ENCODE measurements around the gene NAV1.
A peak's percentile ranks its signal among the peaks of the same experiment; 100 is the strongest.
"Not testable (repeated sequence)": the region's sequence is repeated elsewhere in the genome, so short reads cannot be mapped to it uniquely, and the experiment has no call there.

Gene NAV1

GRCh38 chr1:201528631-201529252 is 10.2 kb upstream of the NAV1 start:
- FAIRE-seq, result no peak

- FAIRE-seq, result peak; percentile 71
Measured at GRCh38 chr1:201530741-201531531, 8.0 kb upstream of the NAV1 start.

DNA sequence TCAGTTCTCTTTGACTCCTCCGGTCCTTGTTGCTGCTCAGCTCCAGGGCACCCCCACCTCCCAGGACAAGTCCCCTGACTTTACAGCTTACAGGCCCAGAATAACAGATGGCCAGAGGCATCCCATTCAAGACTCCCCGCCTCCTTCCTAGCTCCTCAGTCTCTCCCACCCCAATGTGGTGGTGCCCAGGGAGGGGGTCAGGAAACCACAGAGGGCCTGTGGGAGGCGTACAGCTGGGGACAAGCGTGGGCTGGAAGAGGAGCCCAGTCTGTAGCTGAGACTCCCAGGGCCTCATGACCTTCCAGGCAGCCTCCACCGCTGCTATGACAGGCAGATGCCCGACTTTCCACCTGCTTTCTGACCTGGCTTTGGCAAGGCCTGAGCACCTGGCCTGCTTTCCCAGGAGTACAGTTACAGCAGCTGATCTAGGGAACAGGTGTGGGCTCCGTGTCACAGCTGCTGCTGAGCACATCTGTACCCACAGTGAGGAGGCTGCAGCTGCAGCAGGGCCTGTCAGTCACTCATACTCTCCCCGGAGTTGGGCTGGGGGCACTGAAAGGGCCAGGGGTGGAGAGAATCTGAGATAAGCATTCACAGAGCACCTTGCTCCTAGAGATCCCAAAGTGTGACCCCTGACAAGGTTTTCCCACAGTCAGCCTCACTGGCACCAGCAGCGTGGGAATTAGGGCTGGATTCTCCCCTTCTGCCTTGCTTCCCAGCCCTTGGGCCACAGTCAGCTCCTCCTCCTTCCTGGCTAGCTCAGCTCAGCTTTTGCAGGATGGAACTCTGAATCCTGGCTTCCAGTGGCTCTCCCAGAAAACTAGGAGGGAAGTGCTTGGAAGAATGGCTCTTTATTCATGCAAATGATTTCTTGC is 7.1 kb upstream of the NAV1 start:
- no peak for FAIRE-seq

DNA sequence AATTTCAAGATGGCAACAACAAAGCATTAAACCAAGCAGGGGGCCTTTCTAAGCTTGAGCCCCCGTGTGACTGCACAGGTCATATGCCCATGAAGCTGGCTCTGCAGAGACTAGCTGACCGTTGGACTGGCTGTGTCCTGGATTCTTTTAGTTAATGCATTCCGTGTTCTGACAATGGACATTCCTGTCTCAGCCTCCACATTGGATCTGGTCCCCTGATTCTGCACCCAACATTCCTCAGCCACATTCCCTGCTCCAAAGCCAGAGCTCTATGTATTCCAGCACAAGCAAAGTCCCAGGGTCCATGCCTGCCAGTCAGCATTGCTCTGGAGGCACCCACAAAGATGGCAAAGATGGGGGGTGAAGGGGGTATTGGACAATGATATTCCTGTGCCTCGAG is 5.1 kb upstream of the NAV1 start:
- FAIRE-seq, result no peak

- no peak for FAIRE-seq
Measured at GRCh38 chr1:201535046-201535918, 3.6 kb upstream of the NAV1 start.

- no peak for FAIRE-seq
Measured at GRCh38 chr1:201535919-201536245, 3.0 kb upstream of the NAV1 start.

DNA sequence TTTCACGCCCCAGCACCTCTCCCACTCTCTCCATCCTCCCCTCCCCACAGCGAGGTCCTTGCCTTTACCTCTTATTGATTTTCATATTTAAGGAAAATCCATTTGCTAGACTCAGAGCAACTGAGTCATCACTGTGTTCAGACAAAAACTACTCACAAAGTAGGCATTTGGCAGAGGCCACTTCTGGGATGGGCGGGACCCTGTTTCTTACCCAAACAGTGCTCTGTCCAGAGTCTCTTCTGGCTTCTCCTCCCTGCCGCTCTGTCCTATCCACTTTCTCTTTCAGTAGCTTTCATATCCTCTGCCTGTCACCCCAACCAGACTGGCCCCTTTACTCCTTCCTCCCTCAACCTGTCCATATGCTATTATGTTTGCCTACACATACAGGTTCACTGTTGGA is 2.4 kb upstream of the NAV1 start:
- FAIRE-seq, result no peak

DNA sequence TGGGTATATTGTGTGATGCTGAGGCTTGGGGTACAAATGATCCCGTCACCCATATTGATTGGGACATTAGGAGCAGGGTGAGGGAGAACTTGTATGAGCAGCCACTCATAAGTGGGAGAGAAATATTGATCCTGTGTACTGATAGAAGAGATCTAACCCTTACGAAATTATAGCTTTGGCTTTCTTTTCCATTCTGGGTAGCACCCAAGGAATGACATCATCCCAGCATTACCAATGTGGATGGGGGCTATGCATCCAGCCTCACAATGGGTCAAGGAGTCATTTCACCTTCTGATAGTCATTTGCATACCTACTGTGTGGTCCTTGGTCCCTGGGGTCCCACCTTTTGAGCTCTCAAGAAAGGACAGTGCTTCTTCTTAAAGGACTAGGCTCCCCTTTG is 1.9 kb upstream of the NAV1 start:
- FAIRE-seq, result no peak

DNA sequence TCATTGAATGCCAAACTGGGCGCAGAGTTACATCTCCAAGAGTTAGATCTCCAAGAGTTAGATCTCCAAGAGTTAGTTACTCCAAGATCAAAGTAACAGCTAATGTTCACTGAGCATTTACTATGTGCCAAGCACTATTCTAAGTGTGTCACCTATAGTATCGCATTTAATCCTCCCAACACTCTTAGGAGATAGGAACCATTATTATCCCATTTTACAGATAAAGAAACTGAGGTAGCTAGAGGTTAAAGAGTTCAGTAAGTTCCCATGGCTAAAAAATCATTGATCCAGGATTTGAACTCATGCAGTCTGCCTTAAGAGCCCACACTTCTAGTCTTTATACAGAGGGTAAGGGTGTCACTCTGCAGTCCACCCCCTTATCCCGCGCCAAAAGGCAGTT is 1.5 kb upstream of the NAV1 start:
- no peak for FAIRE-seq

GRCh38 chr1:201537891-201538611 is 876 bp upstream of the NAV1 start:
- FAIRE-seq, result no peak

DNA sequence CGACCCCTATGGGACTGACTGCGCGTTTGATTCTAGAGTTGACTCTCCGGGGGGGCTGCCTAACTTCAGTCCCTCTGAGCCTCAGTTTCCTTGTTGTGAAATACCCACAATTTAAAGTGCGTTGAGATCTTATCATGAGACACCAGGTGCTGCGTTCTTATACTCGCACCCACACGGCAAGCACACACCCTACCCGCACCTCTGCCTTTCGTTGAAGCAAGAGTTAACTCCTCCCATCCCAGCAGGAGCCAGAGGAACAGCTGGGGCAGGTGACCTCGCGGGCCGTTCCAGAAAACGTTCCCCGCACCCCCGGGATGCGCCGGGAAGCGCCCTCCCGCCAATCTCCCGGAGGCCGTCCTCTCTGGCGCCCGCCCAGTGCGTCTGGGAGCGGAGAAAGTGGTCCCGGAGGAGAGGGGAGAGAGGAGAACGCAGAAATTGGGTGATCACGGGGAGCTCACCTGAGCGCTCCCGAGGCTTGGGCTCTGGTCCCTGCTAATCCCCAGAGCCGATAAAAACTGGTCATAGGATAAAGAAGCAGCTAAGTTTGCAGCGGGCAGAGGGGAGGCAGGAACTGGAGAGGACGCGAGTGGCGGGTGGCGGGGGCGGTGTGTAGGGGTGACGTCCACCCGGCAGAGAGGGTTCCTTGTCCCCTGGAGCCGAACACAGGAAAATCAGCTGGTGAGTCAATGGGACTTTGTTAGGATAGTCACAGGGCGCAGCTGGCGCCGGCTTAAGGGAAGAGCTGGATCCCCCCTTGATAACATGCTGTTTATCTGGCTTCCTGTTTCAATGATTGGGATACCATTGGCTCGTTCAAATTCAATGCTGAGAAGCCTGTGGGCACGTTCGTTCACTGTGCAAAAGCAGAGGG is 869 bp downstream of the NAV1 start:
- FAIRE-seq, result no peak

DNA sequence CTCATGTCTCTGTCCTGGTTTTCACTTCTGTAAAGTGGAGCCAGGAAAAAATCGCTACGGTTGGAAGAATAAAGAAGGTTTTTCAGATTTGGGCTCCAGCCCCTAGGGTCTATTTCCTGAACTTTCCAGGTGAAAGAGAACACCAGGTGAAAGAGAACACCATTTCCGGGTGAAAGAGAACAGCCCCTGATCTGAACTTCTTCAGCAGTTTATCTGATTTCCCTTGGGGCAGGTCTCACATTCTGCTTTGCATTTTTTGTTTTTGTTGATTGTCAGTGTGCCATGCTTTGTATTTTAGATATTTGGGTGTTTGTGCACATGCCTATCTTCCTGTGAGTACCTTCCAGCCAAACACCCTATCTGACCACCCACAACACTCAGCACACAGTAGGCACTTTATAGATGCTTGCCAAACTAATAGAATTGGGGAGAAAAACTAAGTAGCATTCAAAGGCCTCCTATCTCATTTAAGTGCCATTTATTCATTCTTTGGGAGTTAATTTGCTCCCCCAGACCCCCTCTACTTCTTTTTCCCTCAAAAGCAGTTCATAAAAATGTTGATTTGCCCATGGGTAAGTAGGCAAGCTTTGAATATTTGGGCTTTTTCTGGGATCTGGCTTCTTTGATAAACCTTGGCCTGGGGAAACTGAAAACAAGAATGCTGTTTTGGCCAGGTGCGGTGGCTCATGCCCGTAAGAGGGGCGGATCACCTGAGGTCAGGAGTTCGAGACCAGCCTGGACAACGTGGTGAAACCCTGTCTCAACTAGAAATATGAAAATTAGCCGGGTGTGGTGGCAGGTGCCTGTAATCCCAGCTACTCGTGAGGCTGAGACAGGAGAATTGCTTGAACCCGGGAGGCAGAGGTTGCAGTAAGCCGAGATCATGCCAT is 2.2 kb downstream of the NAV1 start:
- no peak for FAIRE-seq

GRCh38 chr1:201542309-201543035 is 3.5 kb downstream of the NAV1 start:
- FAIRE-seq, result no peak

- no peak for FAIRE-seq
Measured at GRCh38 chr1:201543871-201544642, 5.1 kb downstream of the NAV1 start.

DNA sequence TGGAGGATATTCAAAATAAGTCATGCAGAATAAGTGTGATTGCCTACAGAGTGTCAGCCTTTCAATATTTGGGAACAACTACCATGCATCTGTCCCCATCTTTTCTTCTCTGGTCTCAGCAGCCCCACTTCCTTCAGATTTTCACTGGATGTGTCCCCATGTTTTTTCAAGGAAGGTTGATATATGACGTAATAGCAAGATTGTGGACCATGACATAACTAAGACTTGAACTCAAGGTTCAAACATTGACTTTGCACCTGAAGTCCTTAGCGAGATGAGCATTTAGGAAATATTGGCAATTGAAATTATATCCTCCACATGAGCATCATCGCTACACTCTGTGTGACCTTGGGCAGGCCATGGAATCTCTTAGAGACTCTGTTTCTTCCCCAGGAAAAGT is 5.8 kb downstream of the NAV1 start:
- FAIRE-seq, result no peak

DNA sequence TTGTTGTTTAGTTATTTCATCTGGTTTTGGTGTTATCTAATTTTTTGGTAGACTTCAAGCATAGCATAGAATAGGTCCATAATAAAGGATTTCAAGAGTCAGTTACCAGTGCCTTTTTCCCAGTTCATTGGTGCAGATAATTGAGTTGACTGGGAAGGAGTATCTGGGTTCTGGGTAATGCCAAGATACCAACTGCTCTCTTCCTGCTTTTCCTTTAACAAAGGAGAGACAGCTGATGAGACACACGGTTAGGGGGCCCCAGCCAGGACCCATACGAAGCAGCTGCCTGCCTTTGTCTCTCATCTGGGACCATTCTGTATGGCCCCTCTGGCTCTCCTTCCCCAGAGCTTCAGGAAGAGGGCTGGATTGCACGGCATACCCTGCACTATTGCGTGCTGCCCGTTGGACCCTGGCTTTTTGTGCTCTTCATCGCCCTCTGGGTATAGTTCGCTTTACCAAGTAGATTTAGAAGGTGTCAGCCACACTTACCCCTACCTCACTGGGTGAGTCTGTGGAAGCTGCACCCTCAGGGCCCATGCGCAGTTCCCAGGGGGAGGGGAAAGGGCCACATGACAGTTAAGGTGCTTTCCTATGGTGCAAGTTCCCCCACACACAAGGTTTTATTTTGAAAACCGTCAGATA is 7.0 kb downstream of the NAV1 start:
- FAIRE-seq, result no peak

GRCh38 chr1:201549522-201549921 is 10.6 kb downstream of the NAV1 start:
- FAIRE-seq, result not testable (repeated sequence)

GRCh38 chr1:201551096-201551495 is 12.2 kb downstream of the NAV1 start:
- FAIRE-seq, result no peak
